Sciatic nerve (tissue), 2 donors: ENCODE data around the gene CTRB1. TPM values are rescaled to one million over a fixed set of nuclear protein-coding genes. Genes with fewer than 3 reads are reported as not detected.
"Not testable (repeated sequence)": the region's sequence is repeated elsewhere in the genome, so short reads cannot be mapped to it uniquely, and the experiment has no call there.

Experiments used
- ATAC-seq: fragments of 200-7000 bp; cut with Tn5 transposase; one replicate; pipeline ENCODE4 v1.9.1; 2020; ENCODE audit warnings: mild to moderate bottlenecking, moderate library complexity
- DNase-seq: peaks from one replicate; pipeline ENCODE4 v3.0.0-alpha.2; 2020; ENCODE audit warnings: low spot score
- intact Hi-C: fragments of 100-400 bp; cut with DNase I; formaldehyde crosslinking; loops from one replicate; pipeline ENCODE4 v1.14.2; 2022
- total RNA-seq: library from RNA; stranded (reverse); fragmentation: NEBNext Ultra II Directional; extraction: Animal tissue kit (Norgen Biotek cat#: 25700); gene quantifications from one replicate; pipeline ENCODE4 v1.2.1, GENCODE V29; 2021
- donor health status: DM: no; HTN: no; CAD: no.
- donor health status: DM: no; HTN: no; CAD: no.

Gene CTRB1
- total RNA-seq, 1 donor from 2014 or later = 2.7 TPM

- DNase-seq (peak; percentile 70), ATAC-seq (no peak)
- intact Hi-C loops = no loop called here
These were observed 43.5 kb downstream of the CTRB1 start for GRCh38 chr16:75262104-75262799.

GRCh38 chr16:75262800-75263127 is 44.0 kb downstream of the CTRB1 start:
- DNase-seq (no peak), ATAC-seq (no peak)
- intact Hi-C loops = no loop called here

GRCh38 chr16:75263291-75263962 is 44.6 kb downstream of the CTRB1 start:
- intact Hi-C loops = no loop called here
- DNase-seq = no peak
- ATAC-seq = peak; percentile 13

GRCh38 chr16:75263963-75264445 is 45.2 kb downstream of the CTRB1 start:
- ATAC-seq (peak; percentile 38), DNase-seq (peak; percentile 66)

GRCh38 chr16:75264457-75264998 is 45.7 kb downstream of the CTRB1 start:
- intact Hi-C loops = no loop called here
- DNase-seq = no peak
- ATAC-seq = peak; percentile 34

More at GRCh38 chr16:75263963-75264445, 45.2 kb downstream of the CTRB1 start:
- intact Hi-C loops = no loop called here

DNA sequence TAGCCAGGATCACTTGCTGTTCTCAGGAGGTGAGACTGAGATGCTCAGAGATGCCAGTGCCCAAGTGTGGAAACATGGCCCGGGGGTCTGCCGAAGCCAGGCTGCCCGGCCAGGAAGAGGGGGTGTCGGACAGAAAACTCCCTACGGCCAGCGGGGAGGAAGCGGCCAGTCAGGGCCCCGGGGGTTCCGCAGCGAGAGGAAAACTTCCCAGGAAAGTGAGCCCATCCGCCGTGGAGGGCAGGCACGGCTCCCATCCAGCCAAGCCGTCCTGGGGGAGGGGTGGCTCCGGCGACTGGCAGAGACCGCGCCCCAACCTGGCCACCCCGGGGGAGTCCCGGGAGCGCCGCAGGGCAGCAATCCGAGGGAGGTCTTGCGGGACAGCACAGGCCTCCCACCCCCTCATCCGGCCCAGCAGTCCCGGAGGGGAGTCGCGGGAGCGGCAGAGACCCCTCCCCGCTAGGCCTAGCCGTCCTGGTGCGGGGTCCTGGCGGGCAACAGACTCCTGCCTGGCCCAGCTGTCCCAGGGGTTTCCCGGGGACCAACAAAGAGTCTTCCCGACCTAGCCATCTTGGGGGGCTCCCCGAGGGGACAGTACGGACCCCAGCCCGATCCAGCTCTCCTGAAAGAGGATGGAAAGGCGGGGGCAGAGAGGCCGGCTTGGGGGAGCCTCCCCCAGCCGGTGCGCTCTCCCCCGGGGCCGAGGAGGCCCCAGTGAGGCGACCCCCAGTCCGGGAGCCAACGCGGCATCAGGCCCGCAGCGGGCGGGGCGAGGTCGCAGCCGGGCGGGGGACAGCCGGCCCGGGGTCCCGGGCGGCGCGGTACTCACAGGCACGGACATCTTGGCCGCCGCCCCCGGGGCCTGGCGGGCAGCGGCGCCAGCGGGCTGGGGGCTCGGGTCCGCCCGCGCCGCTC is 46.5 kb downstream of the CTRB1 start:
- ATAC-seq (peak; percentile 49), DNase-seq (peak; percentile 71)
- intact Hi-C loops = no loop called here

- ATAC-seq (peak; percentile 59), DNase-seq (peak; percentile 83)
- intact Hi-C loops = no loop called here
These were observed 47.3 kb downstream of the CTRB1 start for GRCh38 chr16:75265911-75266701.

DNA sequence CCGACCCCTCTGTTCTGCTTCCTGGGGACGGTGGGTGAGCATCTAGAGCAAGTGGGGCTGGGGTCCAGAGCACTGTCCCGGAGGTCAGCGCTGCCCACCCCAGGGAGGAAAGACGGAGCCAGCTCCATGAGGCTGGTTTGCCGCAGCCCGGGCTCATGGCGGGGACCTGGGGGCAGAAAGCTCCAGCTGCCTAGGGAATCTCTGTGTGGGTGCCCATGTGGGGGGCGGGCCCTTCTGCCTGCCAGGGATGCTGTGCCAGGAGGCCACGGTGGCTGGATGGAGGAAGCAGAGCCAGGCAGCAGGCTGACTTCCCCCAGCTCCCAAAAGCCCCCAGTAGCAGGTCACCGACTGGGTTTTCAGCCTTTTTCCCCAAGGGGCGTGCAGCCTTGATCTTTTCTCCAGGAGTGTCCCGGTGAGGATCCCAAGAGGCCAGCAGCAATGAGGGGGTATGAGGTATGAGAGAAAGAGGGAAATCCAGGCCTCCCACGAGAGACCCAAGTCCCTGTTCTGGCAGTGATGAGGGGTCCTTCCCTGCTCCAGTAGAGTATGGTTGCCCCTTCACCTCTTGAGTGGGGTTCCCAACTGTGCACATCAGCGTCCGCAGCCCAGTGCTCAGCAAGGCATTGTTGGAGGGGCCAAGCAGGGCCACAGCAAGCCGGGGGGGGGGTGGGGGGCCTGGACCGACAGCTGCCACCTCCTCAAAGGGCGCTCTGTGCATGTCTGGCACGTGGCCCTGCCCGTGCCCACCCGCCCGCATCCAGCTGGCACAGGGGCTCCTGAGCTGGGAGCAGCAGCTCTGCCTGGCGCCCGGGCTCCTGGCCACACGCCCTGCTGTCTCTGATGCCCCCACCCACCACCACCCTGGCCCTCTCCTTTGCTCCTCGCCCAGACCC is 48.2 kb downstream of the CTRB1 start:
- intact Hi-C loops = no loop called here
- DNase-seq = peak; percentile 63

GRCh38 chr16:75267631-75268264 is 49.0 kb downstream of the CTRB1 start:
- DNase-seq = no peak
- no peak for ATAC-seq
- intact Hi-C loops = no loop called here

More for the DNA sequence above, 48.2 kb downstream of the CTRB1 start:
- ATAC-seq = no peak

GRCh38 chr16:75269358-75269757 is 50.6 kb downstream of the CTRB1 start:
- intact Hi-C loops, DNase-seq, ATAC-seq: not testable (repeated sequence)

GRCh38 chr16:75271441-75272096 is 52.8 kb downstream of the CTRB1 start:
- ATAC-seq (no peak), DNase-seq (no peak)
- intact Hi-C loops = no loop called here

- ATAC-seq = no peak
- intact Hi-C loops = no loop called here
- no peak for DNase-seq
These were observed 53.3 kb downstream of the CTRB1 start for GRCh38 chr16:75272097-75272551.

DNA sequence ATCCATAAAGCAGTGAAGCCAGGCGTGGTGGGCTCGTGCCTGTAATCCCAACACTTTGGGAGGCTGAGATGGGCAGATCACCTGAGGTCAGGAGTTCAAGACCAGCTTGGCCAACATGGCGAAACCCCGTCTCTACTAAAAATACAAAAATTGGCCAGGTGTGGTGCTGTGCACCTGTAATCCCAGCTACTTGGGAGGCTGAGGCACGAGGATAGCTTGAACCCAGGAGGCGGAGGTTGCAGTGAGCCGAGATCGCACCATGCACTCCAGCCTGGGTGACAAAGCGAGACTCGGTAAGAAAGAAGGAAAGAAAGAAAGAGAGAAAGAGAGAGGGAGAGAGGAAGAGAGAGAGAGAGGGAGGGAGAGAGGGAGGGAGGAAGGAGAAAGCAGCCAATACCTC is 53.8 kb downstream of the CTRB1 start:
- DNase-seq, ATAC-seq, intact Hi-C loops: not testable (repeated sequence)

GRCh38 chr16:75273054-75273925 is 54.5 kb downstream of the CTRB1 start:
- no peak for ATAC-seq
- intact Hi-C loops = no loop called here
- no peak for DNase-seq
